Forelimb muscle (tissue), 1 donor: ENCODE results near the gene TEX22. TPM values are rescaled to one million over a fixed set of nuclear protein-coding genes. Genes with fewer than 3 reads are reported as not detected.

ENCODE experiments used
- DNase-seq: peaks from one replicate; pipeline ENCODE4 v3.0.0-alpha.2; 2013; ENCODE audit warnings: low read depth
- polyA plus RNA-seq: library from polyadenylated mRNA; unstranded; fragments of 120-200 nt; gene quantifications from one replicate; pipeline ENCODE4 v1.2.1, GENCODE V29; 2013; ENCODE audit not compliant: insufficient read length

Gene TEX22
- polyA plus RNA-seq, 1 donor, result 0.90 TPM

DNA sequence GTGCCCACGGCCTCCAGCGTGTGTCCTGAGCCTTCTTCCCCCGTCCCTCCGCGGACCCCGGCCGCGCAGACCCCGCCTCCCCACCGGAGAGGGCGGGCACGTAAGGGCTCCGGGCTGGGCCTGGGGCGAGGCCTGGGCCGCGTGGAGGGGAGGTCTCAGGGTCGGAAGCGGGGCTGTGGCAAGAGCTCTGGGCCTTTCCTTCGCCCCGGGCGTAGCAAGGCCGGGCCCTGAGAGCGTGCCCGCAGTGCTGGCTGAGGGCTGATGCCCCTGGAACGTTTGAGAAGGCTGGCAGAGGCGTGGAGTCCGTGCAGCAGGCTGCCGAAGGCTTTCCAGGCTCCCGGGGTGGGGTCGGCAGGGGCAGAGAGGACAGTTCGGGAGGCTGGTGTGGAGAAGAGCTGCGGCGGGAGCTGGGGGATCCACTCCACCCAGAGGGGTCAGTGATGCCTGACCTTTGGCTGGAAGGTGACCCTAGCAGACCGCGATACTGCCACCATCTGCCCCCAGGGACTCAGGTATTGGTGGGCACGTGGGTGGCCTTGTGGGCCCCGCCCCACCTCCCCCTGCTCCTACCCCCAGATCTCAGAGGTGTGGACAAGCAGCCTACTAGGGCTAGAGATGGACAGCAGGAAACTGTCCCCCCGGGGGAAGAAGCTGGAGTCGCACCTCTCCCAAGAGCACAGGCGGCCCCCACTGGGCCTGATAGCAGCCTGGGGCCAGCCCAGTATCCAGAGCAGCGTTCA, 558 bp downstream of the TEX22 start:
- DNase-seq, result no peak

DNA sequence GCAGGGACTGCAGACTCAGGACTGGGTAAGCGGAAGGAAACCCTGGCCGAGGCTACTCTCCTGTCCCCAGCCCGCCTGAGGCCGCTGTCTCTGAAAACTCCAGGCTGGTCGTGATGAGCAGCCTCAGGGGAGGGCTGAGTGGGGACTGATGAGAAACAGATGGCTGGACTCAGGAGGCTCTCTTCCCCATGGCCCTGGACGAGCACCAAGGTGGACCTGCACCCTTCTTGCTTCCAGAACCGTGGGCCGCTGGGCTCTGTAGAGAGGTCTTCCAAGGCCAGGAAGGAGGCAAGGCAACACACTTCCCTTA, 1.1 kb downstream of the TEX22 start:
- DNase-seq, result no peak

DNA sequence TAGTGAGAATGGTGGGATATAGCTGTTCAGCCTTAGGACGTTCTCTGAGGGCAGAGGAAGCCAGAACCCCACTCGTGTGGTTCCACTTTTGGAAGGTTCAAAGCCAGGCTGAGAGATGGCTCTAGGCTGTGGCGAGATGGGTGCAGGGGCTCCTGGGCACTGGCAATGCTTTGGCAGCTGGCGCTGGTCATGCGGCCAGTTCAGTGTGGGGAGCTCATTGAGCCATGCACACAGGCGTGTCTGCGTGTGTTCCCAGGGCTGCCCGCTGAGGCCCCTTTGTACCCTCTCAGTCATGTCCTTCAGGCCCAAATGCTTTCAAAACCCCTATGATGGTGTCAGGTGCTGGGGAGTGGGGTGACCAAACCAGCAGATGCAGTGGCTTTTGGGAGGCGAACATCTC, 1.7 kb downstream of the TEX22 start:
- no peak for DNase-seq

DNA sequence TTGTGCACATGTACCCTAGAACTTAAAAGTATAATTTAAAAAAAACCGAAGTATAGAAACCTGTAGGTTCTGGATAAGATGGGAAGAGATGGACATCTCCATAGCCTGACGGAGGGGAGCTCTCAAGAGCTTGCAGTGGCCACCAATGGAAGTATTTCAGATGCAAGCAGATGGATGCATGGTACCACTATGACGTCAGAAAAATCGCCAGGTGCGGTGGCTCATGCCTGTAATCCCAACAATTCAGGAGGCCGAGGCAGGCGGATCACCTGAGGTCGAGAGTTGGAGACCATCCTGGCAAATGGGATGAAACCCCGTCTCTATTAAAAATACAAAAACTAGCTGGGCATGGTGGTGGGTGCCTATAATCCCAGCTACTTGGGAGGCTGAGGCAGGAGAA, 3.4 kb downstream of the TEX22 start:
- no peak for DNase-seq

DNA sequence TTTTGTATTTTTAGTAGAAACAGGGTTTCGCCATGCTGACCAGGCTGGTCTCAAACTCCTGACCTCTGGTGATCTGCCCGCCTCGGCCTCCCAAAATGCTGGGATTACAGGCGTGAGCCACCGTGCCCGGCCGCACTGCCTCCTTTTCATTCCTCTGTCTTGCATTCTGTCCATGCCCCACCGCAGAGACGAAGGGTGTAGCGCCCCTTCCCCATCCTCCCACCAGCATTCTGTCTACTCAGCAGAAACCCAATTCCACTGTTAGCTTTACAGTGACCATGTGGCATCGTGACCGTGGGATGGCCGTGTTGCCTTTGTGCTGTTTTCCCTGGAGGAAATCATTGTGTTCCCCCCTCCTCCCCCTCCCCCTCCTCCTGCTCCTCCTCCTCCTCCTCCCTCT, 10.3 kb downstream of the TEX22 start:
- no peak for DNase-seq

DNA sequence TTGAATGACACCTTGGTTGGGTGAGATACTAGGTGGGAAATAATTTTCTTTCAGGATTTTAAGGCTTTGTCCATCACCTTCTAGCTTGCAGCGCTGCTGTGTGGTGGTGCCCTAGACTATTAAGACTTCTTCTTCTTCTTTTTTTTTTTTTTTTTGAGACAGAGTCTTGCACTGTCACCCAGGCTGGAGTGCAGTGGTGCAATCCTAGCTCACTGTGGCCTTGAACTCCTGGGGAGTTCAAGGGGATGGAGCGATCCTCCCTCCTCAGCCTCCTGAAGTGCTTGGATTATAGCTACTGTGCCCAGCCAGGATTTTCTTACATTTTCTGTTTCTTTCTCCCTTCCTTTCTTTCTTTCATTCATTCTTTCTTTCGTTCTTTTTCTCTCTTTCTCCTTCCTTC, 11.0 kb downstream of the TEX22 start:
- no peak for DNase-seq

DNA sequence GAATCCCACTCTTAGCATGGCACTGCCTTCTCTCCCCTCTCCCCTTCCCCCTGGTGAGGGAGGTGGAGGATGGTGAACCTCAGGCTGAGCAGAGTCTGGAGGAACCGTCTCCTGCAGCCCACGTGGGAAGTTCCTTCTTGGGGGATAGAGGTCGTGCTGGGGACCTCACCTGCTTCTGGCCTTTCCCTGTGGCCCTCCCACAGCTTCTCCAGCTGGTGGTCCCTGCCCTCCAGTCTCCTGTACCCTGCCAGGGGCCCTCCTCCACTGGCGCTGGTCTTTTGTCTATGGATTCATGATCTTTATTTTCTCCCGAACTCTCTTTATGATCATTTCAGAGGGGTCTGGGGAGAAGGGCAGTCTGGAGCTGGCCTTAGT, 12.3 kb downstream of the TEX22 start:
- DNase-seq, result no peak

DNA sequence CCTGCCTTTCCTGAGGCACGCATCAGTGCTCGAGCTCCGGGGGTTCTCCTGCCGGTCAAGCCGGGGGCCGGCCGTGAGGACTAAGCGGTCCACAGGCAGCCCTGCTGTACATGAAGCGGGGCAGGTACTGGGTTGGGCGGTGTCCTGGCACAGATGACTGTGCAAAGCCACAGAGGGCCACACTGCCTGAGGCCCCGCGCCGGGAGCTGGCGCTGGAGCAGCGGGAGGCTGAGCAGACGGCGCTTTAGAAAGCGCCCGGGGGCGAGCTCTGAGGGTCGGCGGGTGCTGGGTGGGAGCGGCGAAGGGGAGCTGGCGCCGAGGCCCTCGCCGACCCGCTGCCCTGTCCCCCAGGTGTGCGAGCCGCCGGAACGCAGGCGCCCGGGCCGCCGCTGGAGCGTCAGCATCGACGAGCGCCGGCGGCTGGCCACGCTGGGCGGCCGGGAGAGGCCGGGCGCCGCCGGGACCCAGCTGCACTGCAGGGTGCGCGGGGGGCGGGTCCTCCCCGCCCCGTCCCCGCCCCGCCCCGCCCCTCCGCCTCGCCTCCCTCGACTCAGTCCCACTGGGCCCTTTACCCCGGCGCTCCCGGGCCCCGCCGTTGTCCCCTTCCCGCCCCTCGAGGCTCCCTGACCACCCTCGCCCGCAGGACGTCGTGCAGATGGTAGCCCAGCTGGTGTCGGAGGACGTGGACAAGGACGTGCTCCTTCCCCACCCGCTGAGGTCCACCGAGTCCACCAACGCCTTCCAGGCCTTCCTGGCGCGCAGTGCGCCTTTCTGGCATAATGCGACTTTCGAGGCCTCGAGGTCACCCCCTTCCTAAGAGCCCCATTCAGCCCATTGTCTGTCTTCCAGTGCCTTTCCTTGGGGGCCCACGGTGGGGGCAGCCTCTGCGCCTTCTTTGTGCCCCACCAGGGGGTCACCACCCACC, 12.9 kb downstream of the TEX22 start:
- no peak for DNase-seq

DNA sequence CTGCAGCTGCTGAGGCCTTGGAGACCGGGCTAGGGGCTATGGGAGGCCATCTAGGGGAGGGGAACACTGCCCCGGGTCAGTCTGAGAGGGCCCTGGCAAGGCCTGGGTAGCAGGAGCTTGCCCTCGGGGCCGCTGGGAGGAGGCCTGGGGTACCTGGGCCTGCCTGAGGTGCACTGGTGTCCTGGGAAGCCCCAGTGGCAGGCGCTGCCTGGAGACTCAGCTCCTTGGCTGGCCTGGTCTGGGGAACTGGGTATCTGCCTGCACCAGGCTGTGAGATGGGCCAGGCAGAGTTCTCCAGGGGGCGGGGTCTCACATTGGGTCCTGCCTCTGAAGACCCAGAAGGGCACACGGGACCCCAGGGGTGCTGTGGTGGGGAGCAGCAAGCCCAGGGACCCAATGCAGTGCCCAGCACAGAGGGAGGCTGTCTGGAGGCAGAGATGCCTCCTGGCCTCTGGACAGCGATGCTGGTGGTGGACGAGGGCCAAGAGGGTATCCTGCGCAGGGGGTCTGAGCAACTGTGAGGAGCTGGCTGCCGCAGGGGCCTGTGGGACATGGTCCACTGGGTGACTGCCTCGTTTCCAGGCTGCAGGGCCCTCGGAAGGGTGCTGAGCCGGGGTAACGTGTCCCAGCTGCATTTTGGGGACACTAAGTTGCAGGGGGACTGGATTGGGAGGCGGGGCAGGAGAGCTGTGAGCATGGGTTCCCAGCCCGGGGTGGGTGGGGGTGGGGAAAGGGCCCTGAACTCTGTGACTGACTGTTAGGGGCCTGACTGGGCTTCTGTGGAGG, 13.8 kb downstream of the TEX22 start:
- DNase-seq, result no peak

DNA sequence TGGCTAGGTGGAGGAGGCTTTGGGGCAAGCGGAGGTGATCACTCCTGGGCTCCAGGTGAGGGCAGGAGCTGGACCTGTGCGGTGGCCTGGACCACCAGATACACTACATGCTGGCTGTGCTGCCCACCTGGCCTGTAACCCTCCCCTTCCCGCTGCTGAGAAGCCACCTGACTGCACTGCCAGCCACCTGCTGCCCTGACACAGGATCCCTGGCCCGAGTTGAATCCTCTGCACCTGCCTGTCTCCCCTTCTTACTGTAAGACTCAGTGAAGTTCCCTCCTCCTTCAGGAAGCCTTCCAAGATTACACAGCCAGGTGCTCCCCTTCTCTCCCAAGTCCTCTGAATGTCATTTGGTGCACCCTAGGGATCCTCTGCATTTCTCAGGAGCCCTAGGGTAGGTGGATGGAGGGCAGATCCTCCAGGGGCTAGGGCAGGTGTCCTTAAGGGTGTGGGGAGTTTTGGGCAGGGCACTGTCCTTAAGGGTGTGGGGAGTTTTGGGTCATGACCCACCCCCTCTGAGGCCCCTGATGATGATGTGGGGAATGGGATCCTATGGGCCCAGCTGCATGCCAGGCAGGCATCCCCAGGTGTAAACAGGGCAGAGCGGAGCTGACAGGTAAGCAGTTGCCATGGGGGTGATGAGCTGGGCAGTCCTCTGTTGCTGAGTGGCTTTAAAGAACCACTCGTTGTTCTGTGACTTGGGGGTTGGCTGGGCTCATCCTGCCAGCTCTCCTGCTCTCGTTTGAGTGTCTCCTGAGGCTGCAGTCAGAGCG, 14.6 kb downstream of the TEX22 start:
- no peak for DNase-seq

DNA sequence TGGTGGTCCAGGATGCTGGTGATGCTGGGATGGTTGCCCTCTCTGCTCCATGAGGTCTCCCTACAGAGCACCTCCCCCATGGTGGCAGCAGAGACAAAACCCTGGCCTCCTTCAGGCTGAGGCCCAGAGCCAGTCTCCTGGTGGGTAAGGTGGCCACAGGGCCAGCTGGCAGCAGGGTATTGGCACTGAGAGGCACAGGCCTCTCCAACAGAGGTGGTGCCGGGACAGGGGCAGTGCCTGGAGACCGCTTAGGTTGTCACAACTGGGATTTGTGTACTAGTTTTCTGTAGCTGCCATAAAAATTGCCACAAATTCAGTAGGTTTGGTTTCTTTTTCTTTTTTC, 15.2 kb downstream of the TEX22 start:
- no peak for DNase-seq

DNA sequence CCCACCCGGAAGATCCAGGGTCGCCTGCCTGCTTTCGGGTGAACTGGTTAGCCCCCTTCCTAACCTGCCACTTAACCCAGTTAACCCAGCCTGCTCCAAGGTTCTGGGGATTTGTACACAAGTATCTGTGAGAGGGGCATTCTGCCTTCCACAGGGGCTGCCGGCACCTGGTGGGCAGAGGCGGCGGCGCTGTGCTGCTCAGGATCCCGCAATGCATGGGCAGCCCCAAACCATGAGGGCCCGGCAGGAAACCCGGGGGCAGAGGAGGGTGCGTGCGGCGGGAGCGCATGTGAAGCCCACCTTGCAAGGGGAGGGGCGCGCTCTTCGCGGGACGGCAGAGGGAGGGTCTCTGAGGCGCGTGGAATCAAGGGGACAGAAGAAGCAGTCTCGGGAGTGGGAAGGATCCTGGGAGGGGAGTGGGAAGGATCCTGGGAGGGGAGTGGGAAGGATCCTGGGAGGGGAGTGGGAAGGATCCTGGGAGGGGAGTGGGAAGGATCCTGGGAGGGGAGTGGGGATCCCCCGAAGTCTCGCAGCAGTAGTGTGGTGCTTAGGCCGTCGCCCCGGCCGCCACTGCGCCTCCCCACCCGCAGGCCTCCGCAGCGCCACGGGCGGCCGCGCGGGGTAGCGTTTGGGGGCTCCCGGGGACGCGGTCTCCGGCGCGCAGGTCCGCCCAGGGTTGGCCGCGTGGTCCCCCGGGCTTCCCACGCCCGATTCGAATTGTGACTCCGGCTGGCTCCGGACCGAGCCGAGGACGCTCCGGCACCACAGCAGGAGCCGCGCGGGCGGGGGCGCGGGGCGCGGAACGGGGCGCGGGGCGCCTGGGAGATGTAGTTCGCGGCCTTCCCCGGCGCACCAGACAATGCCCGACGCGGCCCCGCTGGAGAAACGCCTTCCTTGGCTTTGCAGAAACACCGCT, 16.4 kb downstream of the TEX22 start:
- no peak for DNase-seq

DNA sequence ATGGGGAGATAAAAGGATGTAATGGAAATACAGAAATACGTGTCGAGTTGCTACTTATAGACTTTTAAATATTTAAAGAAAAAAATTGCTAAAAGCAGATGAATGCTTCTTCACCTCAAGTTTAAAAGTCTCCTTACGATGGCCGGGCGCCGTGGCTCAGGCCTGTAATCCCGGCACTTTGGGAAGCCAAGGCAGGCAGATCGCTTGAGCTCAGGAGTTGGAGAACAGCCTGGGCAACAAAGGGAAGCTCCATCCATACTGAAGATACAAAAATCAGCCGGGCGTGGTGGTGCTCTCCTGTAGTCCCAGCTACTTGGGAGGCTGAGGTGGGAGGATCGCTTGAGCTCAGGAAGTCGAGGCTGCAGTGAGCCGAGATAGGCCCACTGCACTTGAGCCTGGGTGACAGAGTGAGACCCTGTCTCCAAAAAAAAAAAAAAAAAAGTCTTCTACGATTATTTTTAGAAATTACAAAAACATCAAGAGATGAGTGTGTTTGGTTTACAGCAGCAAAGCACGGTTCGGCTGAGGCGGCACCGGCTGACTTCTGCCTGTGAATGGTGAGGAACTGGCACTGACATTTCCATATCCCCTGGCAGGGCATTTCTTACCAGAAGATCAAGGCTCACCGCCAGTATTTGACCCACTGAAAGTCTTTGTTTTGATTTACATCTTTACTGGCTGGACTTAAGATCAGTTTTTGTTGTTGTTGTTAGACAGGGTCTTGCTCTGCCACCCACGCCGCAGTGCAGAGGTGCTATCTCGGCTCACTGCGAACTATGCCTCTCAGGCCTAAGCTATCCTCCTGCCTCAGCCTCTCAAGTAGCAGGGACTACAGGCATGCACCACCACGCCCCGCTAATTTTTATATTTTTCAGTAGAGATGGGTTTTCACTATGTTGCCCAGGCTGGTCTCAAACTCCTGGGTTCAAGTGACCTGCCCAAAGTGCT, 17.4 kb downstream of the TEX22 start:
- no peak for DNase-seq

DNA sequence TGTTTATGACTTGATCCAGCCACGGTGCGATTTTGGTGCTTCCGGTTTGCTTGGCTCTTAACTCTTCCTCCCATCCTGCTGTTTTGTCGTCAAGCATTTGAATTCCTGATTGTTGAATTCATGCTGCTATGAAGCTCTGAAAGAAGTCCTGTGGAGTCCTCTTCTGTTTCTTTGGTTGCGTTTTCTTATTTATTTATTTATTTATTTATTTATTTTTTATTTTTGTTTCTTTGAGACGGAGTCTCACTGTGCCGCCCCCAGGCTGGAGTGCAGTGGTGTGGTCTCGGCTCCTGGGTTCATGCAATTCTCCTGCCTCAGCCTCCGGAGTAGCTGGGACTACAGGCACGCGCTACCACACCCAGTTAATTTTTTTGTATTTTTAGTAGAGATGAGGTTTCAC, 18.3 kb downstream of the TEX22 start:
- no peak for DNase-seq

DNA sequence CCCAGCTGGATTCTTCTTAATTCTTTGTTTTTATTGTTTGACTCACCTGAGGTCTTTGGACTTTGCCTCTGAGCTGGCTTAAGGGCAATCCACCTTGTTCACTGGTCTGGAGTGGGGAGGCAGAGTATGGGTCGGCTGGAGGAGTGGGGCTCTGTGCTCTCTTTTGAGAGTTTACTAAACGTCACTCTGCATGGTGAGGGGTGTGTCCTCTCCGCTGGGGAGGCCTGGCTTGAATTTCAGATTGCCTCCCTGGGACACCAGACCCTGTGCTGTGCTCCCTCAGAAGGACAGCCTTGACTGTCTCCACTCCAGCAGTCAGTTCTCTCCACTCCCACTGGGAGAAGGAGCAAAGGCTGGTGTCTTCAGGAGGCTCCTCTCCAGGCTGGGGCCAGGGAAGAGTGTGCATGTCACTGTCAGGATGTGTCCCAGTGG, 19.4 kb downstream of the TEX22 start:
- no peak for DNase-seq

DNA sequence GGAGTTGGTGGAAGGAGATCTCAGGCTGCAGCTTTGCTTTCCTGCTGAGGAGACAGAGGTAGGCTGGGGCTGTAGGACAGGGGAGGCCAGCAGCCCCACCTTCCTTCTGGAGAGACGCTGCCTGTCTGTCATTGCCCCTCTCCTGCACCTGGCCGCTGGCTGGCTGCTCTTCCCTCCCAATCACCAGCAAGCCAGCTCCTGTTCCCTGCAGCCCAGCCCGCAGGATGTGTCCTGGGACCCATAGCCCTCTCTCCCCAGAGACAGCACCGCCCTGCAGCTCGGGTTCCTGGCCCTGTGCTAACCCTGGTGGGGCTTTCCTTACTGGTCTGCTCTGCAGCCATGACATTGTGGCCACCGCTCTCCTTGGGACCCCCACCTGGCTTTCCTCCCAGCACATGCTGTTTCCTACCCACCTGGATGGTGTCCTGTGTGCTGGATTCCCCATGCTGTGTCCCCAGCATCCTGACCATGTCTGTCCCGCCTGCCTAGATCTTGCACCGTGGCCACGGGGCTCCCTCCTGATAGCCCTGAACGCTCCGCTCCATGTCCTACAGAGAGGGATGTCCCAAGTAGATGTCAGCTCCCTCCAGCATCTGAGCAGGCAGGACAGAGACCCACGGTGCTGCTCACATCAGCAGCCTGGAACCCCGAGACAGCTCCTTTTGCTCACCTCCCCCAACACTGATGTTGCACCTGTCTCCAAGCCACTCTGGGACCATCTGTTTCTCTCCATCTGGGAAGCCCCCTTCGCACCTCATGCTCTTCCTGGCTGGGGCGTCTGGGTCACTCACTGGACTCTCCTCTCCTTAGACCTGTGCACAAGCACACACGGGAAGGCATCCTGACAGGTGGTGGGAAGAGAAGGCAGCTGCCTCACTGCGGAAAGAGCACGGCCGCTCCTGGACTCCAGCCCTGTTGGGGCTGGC, 20.2 kb downstream of the TEX22 start:
- DNase-seq, result no peak

DNA sequence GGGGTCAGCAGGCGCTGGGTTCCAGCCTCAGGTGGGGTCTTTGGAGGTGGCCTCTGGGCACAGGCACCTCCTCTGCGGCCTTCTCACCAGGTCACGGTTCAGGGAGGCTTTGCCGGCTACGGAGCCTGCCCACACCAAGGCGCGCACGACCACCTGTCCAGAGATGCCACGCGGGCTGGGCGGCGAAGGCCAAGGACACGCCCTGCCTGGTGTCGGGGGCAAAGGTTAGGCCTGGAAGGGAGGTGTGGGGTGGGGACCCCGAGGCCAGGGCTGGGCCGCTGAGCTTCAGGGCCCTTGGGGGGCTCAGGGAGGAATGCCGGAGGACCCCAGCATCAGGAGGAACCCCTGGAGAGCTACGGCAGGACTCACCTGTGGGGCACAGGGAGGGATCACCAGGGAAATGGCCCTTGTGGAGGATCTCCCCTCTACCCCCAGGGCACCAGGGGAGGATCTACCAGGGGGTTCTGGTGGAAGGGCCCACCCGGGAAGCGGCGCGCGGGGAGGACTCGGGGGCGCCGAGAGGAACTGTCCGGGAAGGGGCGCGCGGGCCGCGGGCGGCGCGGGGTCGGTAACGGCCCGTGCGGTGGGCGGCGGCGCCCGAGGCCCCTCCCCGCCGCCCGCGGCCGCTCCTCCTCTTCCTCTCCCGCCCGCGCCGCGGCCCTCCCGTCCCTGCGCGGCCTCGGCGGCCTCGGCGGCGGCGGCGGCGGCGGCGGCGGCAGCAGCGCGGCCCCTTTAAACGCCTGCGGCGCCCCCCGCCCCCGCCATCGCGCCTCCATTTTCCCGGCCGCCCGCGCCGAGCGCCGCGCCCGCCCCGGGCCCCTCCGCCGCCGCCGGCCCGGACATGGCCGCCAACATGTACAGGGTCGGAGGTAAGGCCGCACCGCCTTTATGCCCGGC, 21.1 kb downstream of the TEX22 start, which contains the start of gene MTA1:
Gene MTA1 (plus strand): TSS at position 633 of the 897 bp plus-strand sequence. CDS start 209 bp downstream, at position 842.
- DNase-seq, result no peak
